Jurkat, Clone E6-1 (cell line): ENCODE measurements around the gene MBIP. TPM values are rescaled to one million over a fixed set of nuclear protein-coding genes. Genes with fewer than 3 reads are reported as not detected.
A peak's percentile ranks its signal among the peaks of the same experiment; 100 is the strongest.
"Not testable (repeated sequence)": the region's sequence is repeated elsewhere in the genome, so short reads cannot be mapped to it uniquely, and the experiment has no call there.

Experiments
- DNase-seq: peaks from one replicate; pipeline ENCODE4 v3.0.0-alpha.2; 2011; ENCODE audit warnings: low read depth, low spot score
- H3K4me3 ChIP-seq: 2 replicates; pipeline ENCODE4 v1.5.1; 2011; ENCODE audit warnings: mild to moderate bottlenecking, low read length, control low read depth, moderate library complexity
- polyA plus RNA-seq: library from polyadenylated mRNA; unstranded; fragments of >200 nt; gene quantifications from one replicate; pipeline ENCODE4 v1.2.1, GENCODE V29; 2012; ENCODE audit warnings: missing spikeins; ENCODE audit not compliant: insufficient read length, insufficient read depth

Gene MBIP, protein sequence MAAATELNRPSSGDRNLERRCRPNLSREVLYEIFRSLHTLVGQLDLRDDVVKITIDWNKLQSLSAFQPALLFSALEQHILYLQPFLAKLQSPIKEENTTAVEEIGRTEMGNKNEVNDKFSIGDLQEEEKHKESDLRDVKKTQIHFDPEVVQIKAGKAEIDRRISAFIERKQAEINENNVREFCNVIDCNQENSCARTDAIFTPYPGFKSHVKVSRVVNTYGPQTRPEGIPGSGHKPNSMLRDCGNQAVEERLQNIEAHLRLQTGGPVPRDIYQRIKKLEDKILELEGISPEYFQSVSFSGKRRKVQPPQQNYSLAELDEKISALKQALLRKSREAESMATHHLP
- 31.1 TPM for polyA plus RNA-seq

DNA sequence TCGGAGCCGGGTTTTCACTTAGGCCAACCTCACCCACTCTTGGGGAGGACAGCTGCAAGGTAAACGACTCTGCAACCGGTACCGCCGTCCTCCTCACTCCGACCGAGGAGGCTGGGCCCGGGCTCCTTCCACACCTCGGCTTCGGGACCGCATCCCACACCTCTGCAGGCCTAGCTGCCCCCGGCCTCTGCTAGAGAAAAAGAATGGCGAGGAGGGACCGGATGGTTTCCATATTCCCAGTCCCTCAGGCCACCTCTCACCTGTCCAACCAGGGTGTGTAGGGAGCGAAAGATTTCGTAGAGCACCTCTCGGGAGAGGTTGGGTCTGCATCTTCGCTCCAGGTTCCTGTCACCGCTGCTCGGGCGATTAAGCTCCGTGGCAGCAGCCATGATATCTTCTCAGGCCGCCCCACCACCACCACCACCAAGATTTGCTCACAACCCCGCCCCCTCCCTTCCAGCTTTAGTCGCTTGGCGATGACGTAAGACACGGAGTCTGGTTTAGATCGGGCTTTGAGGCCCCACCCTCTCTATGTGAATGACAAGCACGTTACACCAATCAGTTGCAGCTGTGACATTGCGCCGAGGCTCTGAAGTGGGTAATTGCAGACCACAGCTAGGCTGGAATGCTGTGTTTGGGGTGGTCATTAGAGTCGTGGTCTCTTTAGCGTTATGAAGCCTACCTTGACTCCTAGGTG, at the start of gene MBIP:
Gene MBIP, minus strand, starts transcription at position 438 of the 697 bp plus-strand sequence. Its CDS starts 49 bp downstream, at position 389.
- peak; percentile 97 for DNase-seq
- H3K4me3 ChIP-seq: peak within 1 kb of the TSS; percentile 91

GRCh38 chr14:36367985-36368774, 47.7 kb upstream of the MBIP start:
- DNase-seq: no peak
- H3K4me3 ChIP-seq: no peak overlapping the region

DNA sequence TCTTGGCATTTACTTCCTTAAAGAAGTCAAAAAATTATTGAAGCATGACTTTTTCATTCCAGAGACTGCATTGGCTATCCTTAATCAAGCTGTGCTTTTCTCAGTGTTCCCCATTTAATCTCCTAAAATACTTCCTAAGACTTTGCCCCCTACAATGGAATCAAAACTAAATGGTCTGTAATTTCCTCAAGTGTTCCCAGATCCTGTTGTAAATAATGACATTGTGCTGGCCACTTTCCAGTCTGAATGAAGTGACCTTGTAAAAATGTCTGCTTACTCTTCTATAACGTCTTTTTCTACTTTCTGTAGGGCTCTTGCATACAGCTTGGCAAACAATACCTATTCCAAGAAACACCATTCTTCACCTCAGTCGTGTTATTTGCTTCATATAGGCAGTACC, 45.3 kb upstream of the MBIP start:
- no peak for DNase-seq
- H3K4me3 ChIP-seq: no peak overlapping the region

DNA sequence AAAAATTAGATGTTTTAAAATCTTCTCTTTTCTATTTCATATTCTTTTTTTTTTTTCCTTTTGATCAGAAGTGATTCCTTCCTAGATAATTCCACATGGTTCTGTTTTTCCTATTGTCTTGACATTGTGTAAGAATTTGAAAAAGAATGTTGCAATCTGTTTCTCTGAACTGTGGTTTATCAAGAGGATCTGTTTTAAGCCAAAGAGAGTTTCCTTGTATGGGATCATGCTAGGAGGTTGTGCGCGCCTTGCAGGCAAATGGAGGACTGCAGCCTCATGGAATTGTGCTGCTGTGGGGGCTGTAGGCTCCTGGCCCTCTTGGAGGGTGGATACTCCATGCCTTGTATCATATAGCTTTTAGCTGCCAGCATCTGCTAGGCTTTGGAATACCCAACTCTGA, 43.3 kb upstream of the MBIP start:
- no peak overlapping the region for H3K4me3 ChIP-seq
- no peak for DNase-seq

DNA sequence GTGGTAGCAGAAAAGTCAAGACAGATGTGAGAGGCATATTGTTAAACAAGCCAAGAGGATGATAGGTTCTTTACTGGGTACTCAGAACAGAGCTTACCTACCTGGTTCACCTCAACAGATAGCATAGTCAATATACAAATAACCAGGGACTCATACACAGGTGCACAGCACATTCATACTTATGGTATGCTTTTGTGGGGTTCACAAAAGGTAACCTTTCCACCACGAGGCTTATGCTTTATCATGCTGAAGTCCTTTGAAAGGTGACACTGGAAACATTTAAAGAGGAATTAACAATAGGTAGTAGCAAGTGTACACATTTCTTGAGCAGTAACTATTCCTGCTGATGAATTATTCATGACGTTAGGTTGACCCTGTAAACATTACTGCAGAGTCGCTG, 42.2 kb upstream of the MBIP start:
- no peak overlapping the region for H3K4me3 ChIP-seq
- DNase-seq: no peak

GRCh38 chr14:36361210-36361853, 40.9 kb upstream of the MBIP start:
- DNase-seq: no peak
- H3K4me3 ChIP-seq: no peak overlapping the region

DNA sequence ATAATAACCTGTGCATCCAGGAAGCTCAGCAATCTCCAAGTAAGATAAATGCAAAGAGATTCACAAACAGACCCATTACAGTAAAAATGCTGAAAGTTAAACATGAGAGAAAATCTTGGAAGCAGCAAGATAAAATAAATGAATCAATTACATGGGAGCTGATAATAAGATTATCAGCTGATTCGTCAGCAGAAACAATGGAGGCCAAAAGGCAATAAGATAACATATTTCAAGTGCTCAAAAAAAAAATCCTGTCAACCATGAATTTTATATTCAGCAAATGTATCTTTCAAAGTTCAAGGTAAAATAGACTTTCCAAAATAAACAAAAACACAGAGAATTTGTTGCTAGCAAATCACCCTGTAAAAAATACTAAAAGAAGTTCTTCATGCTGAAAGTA, 36.4 kb upstream of the MBIP start:
- no peak for DNase-seq

GRCh38 chr14:36346052-36346451, 25.6 kb upstream of the MBIP start:
- DNase-seq: no peak
- no peak overlapping the region for H3K4me3 ChIP-seq

More for the DNA sequence above, 36.4 kb upstream of the MBIP start:
- H3K4me3 ChIP-seq: no peak overlapping the region

DNA sequence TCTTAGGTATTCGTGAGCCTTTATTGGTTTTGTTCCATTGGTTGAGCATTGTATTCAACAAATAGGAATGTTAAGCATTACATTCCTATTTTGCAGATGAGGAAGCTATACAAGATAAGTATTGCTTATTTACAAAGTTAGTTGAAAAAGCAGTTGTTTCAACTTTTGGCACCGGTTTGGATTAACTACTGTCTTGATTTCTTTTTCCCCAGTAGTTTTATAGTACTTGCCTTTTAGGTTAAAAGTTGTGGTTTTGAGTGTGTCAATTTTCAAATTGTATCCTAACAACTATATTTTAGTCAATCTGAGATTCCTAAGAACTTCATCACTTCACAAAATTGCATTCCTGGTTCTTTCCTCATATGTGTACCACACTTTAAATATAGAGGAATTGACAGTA, 23.8 kb upstream of the MBIP start:
- DNase-seq: no peak
- no peak overlapping the region for H3K4me3 ChIP-seq

- not testable (repeated sequence) for H3K4me3 ChIP-seq, DNase-seq
Observed at GRCh38 chr14:36341811-36342210, 21.4 kb upstream of the MBIP start.

DNA sequence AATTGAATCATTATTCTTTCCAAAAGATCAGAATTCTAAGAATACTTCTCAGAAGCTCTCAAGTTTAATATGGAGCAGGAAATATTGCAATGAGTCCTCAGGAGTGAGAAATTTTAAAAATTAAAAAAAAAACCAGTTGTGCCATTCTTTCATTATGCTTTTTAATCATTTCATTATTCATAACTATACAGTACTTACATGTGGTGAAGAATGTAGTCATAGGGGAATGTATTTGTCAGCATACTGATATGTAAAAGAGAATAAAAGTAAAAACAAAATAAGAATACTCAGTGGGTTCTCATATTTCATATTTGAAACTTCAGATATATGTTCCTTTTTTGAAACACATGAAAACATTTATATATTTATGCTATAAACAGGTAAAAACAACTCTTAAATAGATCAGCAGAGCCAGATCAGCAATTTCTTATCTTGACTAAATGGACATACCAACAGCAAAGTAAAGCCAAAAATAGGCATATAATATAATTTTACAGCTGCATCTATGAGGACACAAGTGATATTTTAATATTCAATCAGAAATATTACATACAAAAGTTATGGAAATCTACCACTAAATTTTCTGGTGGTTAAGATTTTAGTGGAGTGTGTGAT, 19.9 kb upstream of the MBIP start:
- no peak for DNase-seq
- H3K4me3 ChIP-seq: no peak overlapping the region

GRCh38 chr14:36339816-36340215, 19.4 kb upstream of the MBIP start:
- no peak for DNase-seq
- H3K4me3 ChIP-seq: no peak overlapping the region

GRCh38 chr14:36333119-36333518, 12.7 kb upstream of the MBIP start:
- H3K4me3 ChIP-seq: no peak overlapping the region

DNA sequence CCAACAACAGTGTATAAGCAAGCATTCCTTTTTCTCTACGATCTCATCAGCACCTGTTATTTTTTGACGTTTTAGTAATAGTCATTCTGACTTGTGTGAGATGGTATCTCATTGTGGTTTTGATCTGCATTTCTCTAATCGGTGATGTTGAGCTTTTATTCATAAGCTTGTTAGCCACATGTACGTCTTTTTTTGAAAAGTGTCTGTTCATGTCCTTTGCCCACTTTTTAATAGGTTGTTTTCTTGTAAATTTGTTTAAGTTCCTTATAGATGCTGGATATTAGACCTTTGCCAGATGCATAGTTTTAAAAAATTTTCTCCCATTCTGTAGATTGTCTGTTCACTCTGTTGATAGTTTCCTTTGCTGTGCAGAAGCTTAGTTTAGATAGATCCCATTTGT, 7.1 kb upstream of the MBIP start:
- H3K4me3 ChIP-seq, DNase-seq: not testable (repeated sequence)

More at GRCh38 chr14:36333119-36333518, 12.7 kb upstream of the MBIP start:
- no peak for DNase-seq

DNA sequence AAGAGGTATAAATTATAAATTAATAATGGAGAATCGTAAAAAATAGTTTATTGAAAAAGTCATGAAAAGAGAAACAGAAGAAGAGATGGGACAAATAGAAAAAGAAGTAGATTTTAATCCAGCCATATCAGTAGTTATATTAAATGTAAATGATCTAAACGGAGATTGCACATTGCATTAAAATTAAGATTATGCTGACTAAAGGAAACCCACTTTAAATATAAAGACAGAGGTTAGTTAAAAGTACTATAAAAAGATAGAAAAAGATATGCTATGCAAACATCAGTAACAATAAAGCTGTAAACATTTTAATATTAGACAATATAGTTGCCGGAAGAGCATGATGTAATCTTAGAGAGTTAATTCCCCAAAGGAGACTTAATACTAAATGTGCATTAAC, 5.4 kb upstream of the MBIP start:
- DNase-seq: no peak
- H3K4me3 ChIP-seq: no peak overlapping the region

DNA sequence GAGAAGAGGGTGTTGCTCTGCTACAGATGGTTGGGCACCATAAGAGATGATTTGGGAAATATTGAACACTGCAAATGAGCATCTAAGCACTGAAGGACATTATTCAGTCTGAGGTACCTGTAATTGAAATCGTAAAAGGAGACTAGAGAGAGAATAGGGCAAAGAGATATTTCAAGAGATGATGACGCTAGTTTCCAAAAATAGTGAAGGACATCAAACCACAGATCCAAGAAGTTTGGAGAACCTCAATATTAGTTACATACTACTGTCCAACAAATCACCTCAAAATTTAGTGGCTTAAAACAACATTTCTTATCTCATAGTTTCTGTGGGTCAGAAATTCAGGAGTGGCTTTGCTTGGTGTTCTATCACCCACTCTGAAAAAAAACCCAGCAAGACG, 4.5 kb upstream of the MBIP start:
- H3K4me3 ChIP-seq: no peak overlapping the region
- no peak for DNase-seq

DNA sequence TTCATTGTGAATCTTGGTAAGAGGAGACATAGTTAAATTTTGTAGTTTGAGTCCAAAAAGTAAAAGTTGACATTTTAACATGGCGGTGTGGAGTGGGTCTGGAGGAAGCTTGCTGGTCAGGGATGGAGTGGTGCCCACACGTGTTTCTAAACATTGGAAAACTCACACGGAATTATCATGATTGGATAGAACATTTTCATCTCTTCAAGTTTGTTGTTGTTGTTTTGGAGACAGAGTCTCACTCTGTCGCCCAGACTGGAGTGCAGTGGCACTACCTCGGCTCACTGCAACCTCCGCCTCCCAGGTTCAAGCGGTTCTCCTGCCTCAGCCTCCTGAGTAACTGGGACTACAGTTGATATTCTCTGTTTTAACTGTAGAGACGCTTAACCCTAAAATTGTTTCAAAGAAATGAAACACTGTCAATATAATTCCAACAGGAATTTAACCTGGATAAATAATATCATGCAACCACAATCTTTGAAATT, 502 bp upstream of the MBIP start:
- no peak for DNase-seq
- H3K4me3 ChIP-seq: peak overlapping the region; percentile 91

- peak overlapping the region; percentile 91 for H3K4me3 ChIP-seq
- DNase-seq: no peak
Observed at GRCh38 chr14:36319899-36320199, 588 bp downstream of the MBIP start.

- no peak for DNase-seq
- no peak overlapping the region for H3K4me3 ChIP-seq
Observed at GRCh38 chr14:36317650-36318049, 2.8 kb downstream of the MBIP start.
